CD8-positive, alpha-beta memory T cell (primary cell): ENCODE data around the gene GRAMD4. TPM values are rescaled to one million over a fixed set of nuclear protein-coding genes. Genes with fewer than 3 reads are reported as not detected.
"Not testable (repeated sequence)": the region's sequence is repeated elsewhere in the genome, so short reads cannot be mapped to it uniquely, and the experiment has no call there.

Experiments
- CTCF ChIA-PET: fragments of 350-600 bp; sonication (Branson Sonifier 250); formaldehyde crosslinking; loops from one replicate; lab custom pipeline; 2021; ENCODE audit warnings: antibody characterized with exemption; lab: Charles Lee
- POLR2A ChIA-PET: fragments of 350-600 bp; sonication (Branson Sonifier 250); formaldehyde crosslinking; loops from one replicate; lab custom pipeline; 2021; ENCODE audit warnings: antibody characterized with exemption; lab: Charles Lee
- DNase-seq, 5 donors: peaks; one replicate each; pipeline versions ENCODE4 v3.0.0 to v3.0.0-alpha.2; 2020 to 2022; ENCODE audit warnings: mixed read lengths in 1 of 5
- H3K27ac ChIP-seq: one replicate; pipeline ENCODE4 v1.7.0; 2013; ENCODE audit warnings: low read depth, mild to moderate bottlenecking, low read length, moderate library complexity
- H3K27me3 ChIP-seq: 2 replicates; pipeline ENCODE4 v1.7.0; 2013; ENCODE audit warnings: low read length, mild to moderate bottlenecking; ENCODE audit not compliant: insufficient read depth, poor library complexity, severe bottlenecking
- H3K36me3 ChIP-seq: 2 replicates; pipeline ENCODE4 v1.7.0; 2013; ENCODE audit warnings: mild to moderate bottlenecking, low read length, moderate library complexity; ENCODE audit not compliant: insufficient read depth
- H3K4me1 ChIP-seq: 2 replicates; pipeline ENCODE4 v1.7.0; 2013; ENCODE audit warnings: mild to moderate bottlenecking, low read length, moderate library complexity; ENCODE audit not compliant: insufficient read depth
- H3K4me3 ChIP-seq: 2 replicates; pipeline ENCODE4 v1.7.0; 2013; ENCODE audit warnings: mild to moderate bottlenecking, low read length
- H3K9me3 ChIP-seq: 2 replicates; pipeline ENCODE4 v1.7.0; 2013; ENCODE audit warnings: mild to moderate bottlenecking, low read length
- H3K27ac Mint-ChIP-seq, 8 donors: one replicate each; pipeline ENCODE4 v1.8.0; 2020 to 2021; ENCODE audit warnings: mixed read lengths in 8 of 8, mild to moderate bottlenecking in 6 of 8, inconsistent platforms in 3 of 8, moderate library complexity in 3 of 8
- H3K27me3 Mint-ChIP-seq, 2 donors: one replicate each; pipeline ENCODE4 v1.8.0; 2020 to 2021; ENCODE audit warnings: mixed read lengths in 2 of 2, mild to moderate bottlenecking in 1 of 2, moderate library complexity in 1 of 2
- H3K36me3 Mint-ChIP-seq, 3 donors: one replicate each; pipeline ENCODE4 v1.8.0; 2020 to 2021; ENCODE audit warnings: mixed read lengths in 3 of 3, inconsistent platforms in 1 of 3, mild to moderate bottlenecking in 1 of 3
- H3K4me1 Mint-ChIP-seq, 3 donors: one replicate each; pipeline ENCODE4 v1.8.0; 2020 to 2021; ENCODE audit warnings: mixed read lengths in 3 of 3, inconsistent platforms in 1 of 3, mild to moderate bottlenecking in 1 of 3
- H3K4me3 Mint-ChIP-seq, 7 donors: one replicate each; pipeline ENCODE4 v1.8.0; 2020 to 2021; ENCODE audit warnings: mixed read lengths in 7 of 7, mild to moderate bottlenecking in 6 of 7, moderate library complexity in 4 of 7, inconsistent platforms in 2 of 7
- H3K9me3 Mint-ChIP-seq, 5 donors: one replicate each; pipeline ENCODE4 v1.8.0; 2020 to 2022; ENCODE audit warnings: mixed read lengths in 5 of 5, mild to moderate bottlenecking in 3 of 5, moderate library complexity in 2 of 5, inconsistent platforms in 1 of 5
- polyA plus RNA-seq: library from polyadenylated mRNA; unstranded; fragments of 300-500 nt; fragmentation: Illumina TruSeq; gene quantifications from one replicate; pipeline ENCODE4 v1.2.3, GENCODE V29; 2021
- total RNA-seq, 2 experiments: library from RNA; stranded (reverse); gene quantifications; one replicate each; pipeline ENCODE4 v1.2.3, GENCODE V29; 2021

Gene GRAMD4
- total and polyA plus RNA-seq, 3 experiments from 2014 or later = 7.6 to 33.0 (median 25.3) TPM

GRCh38 chr22:46642840-46643480 is 22.8 kb downstream of the GRAMD4 start:
- CTCF ChIA-PET, H3K27me3 Mint-ChIP-seq, H3K9me3 Mint-ChIP-seq, POLR2A ChIA-PET, DNase-seq, H3K4me3 ChIP-seq, H3K9me3 ChIP-seq, H3K4me3 Mint-ChIP-seq, H3K4me1 ChIP-seq, H3K36me3 ChIP-seq, H3K27ac ChIP-seq, H3K27me3 ChIP-seq: not testable (repeated sequence)
- Mint-ChIP-seq H3K27ac (peak overlapping the region in 3 of 8 donors; percentile 24 to 59 (median 58)), H3K4me1 (peaks cover 5 to 23% (median 8%) of the 10 kb centered on the region in 3 donors), H3K36me3 (peaks cover 0 to 11% (median 5%) of the 10 kb centered on the region in 3 donors)

GRCh38 chr22:46646531-46647215 is 26.5 kb downstream of the GRAMD4 start:
- no peak overlapping the region for H3K4me3 ChIP-seq
- peaks cover 0 to 8% (median 0%) of the 10 kb centered on the region in 3 donors for H3K36me3 Mint-ChIP-seq
- no peaks in the 10 kb centered on the region for H3K27me3 Mint-ChIP-seq
- H3K27ac ChIP-seq = no peak overlapping the region
- H3K9me3 Mint-ChIP-seq = no peaks in the 10 kb centered on the region
- DNase-seq = no peak
- no peaks in the 10 kb centered on the region for H3K9me3 ChIP-seq
- peak overlapping the region in 2 of 8 donors; percentile 29 to 40 for H3K27ac Mint-ChIP-seq
- no peaks in the 10 kb centered on the region for H3K4me1 ChIP-seq
- CTCF ChIA-PET = no interaction called here
- no peaks in the 10 kb centered on the region for H3K36me3 ChIP-seq
- H3K27me3 ChIP-seq = no peaks in the 10 kb centered on the region
- peaks cover 2 to 18% (median 3%) of the 10 kb centered on the region in 3 donors for H3K4me1 Mint-ChIP-seq
- POLR2A ChIA-PET = no interaction called here
- H3K4me3 Mint-ChIP-seq = no peak overlapping the region

DNA sequence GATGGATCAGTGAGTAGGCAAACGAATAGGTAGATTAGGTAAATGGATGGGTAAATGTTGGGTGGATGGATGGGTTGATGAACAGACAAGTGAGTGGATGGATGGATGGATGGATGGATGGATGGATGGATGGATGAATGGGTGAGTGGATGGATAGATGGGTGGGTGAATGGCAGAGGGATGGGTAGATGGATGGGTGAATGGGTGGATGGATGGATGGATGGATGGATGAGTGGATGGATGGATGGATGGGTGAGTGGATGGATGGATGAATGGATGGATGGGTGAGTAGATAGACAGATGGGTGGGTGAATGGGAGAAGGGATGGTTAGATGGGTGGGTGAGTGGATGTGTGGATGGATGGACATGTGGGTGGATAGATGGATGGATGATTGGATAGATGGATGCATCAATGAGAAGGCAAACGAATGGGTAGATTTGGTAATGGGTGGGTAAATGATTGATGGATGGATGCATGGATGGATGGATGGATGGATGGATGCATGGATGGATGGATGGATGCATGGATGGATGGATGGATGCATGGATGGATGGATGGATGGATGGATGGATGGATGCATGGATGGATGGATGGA is 28.1 kb downstream of the GRAMD4 start:
- CTCF ChIA-PET = interaction anchor here (1.2 kb wide), 1 partner anchor 13 kb away, joined by 3 read pairs; no protein-coding TSS in a partner anchor
- DNase-seq, POLR2A ChIA-PET, H3K27me3 ChIP-seq, H3K27ac ChIP-seq, H3K4me3 Mint-ChIP-seq, H3K9me3 ChIP-seq, H3K9me3 Mint-ChIP-seq, H3K27ac Mint-ChIP-seq, H3K27me3 Mint-ChIP-seq, H3K4me3 ChIP-seq, H3K36me3 Mint-ChIP-seq, H3K36me3 ChIP-seq, H3K4me1 ChIP-seq: not testable (repeated sequence)
- peaks cover 6 to 22% (median 15%) of the 10 kb centered on the region in 3 donors for H3K4me1 Mint-ChIP-seq

GRCh38 chr22:46649141-46650077 is 29.2 kb downstream of the GRAMD4 start:
- Histone ChIP-seq H3K36me3 (no peaks in the 10 kb centered on the region), H3K27me3 (no peaks in the 10 kb centered on the region), H3K27ac (peak overlapping the region; percentile 51), H3K4me1 (peaks cover 8% of the 10 kb centered on the region), H3K4me3 (no peak overlapping the region), H3K9me3 (no peaks in the 10 kb centered on the region)
- ChIA-PET POLR2A (no interaction called here), CTCF (no interaction called here)
- H3K4me3 Mint-ChIP-seq = peak overlapping the region in 1 of 7 donors; percentile 77
- no peaks in the 10 kb centered on the region for H3K9me3 Mint-ChIP-seq
- H3K4me1 Mint-ChIP-seq = peaks cover 6 to 20% (median 13%) of the 10 kb centered on the region in 3 donors
- no peak overlapping the region for H3K27ac Mint-ChIP-seq
- H3K36me3 Mint-ChIP-seq = no peaks in the 10 kb centered on the region
- no peak for DNase-seq
- H3K27me3 Mint-ChIP-seq = no peaks in the 10 kb centered on the region

- peaks cover 6 to 20% (median 13%) of the 10 kb centered on the region in 3 donors for H3K4me1 Mint-ChIP-seq
- H3K27ac Mint-ChIP-seq = peak overlapping the region in 3 of 8 donors; percentile 43 to 69 (median 68)
- DNase-seq = no peak
- ChIA-PET CTCF (no interaction called here), POLR2A (no interaction called here)
- H3K9me3 Mint-ChIP-seq = no peaks in the 10 kb centered on the region
- H3K36me3 Mint-ChIP-seq = no peaks in the 10 kb centered on the region
- H3K27me3 Mint-ChIP-seq = no peaks in the 10 kb centered on the region
- peaks cover 8% of the 10 kb centered on the region for H3K4me1 ChIP-seq
- H3K4me3 ChIP-seq = no peak overlapping the region
- no peak overlapping the region for H3K4me3 Mint-ChIP-seq
- H3K9me3 ChIP-seq = no peaks in the 10 kb centered on the region
- H3K27ac ChIP-seq = peak overlapping the region; percentile 51
- no peaks in the 10 kb centered on the region for H3K27me3 ChIP-seq
- H3K36me3 ChIP-seq = no peaks in the 10 kb centered on the region
These were observed 30.1 kb downstream of the GRAMD4 start for GRCh38 chr22:46650078-46650810.

DNA sequence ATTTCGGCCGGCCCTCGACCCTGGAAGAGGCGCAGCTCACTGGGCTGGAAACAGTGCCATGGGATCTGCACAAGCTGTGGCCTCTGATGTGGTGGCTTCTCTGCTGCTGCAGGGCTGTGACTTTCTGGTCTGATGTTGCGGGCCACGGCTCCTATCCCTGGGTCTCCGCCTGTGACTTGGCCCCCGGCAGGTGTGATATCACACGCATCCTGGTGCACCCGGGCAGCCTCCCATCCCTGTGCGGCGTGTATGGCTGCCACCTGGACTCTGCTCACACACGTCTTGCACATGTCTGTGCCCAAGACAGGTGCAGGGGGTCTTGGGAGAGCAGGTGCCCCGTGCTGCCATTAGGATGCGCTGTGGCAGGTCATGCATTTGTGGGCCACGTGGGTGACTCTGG is 31.1 kb downstream of the GRAMD4 start:
- Mint-ChIP-seq H3K27me3 (no peaks in the 10 kb centered on the region), H3K4me1 (peaks cover 6 to 20% (median 13%) of the 10 kb centered on the region in 3 donors)
- POLR2A ChIA-PET = no interaction called here

GRCh38 chr22:46652081-46652846 is 32.1 kb downstream of the GRAMD4 start:
- H3K4me3 Mint-ChIP-seq = no peak overlapping the region

More for the DNA sequence above, 31.1 kb downstream of the GRAMD4 start:
- H3K27ac Mint-ChIP-seq = no peak overlapping the region
- Histone ChIP-seq H3K4me1 (peaks cover 8% of the 10 kb centered on the region), H3K4me3 (no peak overlapping the region), H3K9me3 (no peaks in the 10 kb centered on the region), H3K36me3 (no peaks in the 10 kb centered on the region), H3K27me3 (no peaks in the 10 kb centered on the region), H3K27ac (no peak overlapping the region)
- CTCF ChIA-PET = no interaction called here
- DNase-seq = no peak
- H3K36me3 Mint-ChIP-seq = no peaks in the 10 kb centered on the region
- no peak overlapping the region for H3K4me3 Mint-ChIP-seq
- no peaks in the 10 kb centered on the region for H3K9me3 Mint-ChIP-seq

More at GRCh38 chr22:46652081-46652846, 32.1 kb downstream of the GRAMD4 start:
- H3K4me1 ChIP-seq = peaks cover 8% of the 10 kb centered on the region
- no peak overlapping the region for H3K27ac ChIP-seq
- H3K27me3 ChIP-seq = no peaks in the 10 kb centered on the region
- Mint-ChIP-seq H3K9me3 (no peaks in the 10 kb centered on the region), H3K27ac (peak overlapping the region in 2 of 8 donors; percentile 68 to 85), H3K27me3 (no peaks in the 10 kb centered on the region), H3K36me3 (no peaks in the 10 kb centered on the region), H3K4me1 (peaks cover 6 to 20% (median 13%) of the 10 kb centered on the region in 3 donors)
- CTCF ChIA-PET = no interaction called here
- H3K4me3 ChIP-seq = no peak overlapping the region
- H3K9me3 ChIP-seq = no peaks in the 10 kb centered on the region
- no peak for DNase-seq
- no peaks in the 10 kb centered on the region for H3K36me3 ChIP-seq
- POLR2A ChIA-PET = no interaction called here
